Measurements from ENCODE around the gene AFM. TPM values are rescaled to one million over a fixed set of nuclear protein-coding genes. Genes with fewer than 3 reads are reported as not detected.

The AFM gene
- total RNA-seq, 1 experiment from 2014 or later: not detected

DNA sequence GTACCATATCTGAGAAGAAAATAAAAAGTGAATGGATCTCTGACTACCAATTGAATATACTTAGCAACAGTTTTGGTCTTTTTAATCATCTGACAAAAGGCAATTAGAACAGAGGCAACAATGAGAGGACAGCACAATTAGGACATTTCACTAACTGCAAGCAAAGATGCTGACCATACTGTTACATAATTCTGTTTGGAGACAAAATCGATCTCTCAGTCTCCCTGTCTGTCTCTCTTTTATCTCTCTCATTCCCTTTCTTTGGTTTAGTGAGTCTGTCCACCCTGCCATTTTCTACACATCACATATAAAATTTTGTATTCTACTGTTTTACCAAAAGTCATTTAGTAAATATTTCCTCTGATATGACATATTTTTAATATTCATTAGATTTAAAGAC lies 2.2 kb upstream of the AFM start:
- Histone ChIP-seq H4K20me1 (ENCODE audit: control insufficient read depth, insufficient read depth, insufficient read length) (no peaks in the 10 kb centered on the region), H2BK5ac (ENCODE audit: insufficient read length, low read length) (no peak overlapping the region), H2BK20ac (ENCODE audit: low read depth, low read length, poor library complexity, severe bottlenecking) (no peak overlapping the region), H3K23me2 (ENCODE audit: insufficient read length, low read depth, low read length, poor library complexity, severe bottlenecking) (no peaks in the 10 kb centered on the region), H3K23ac (ENCODE audit: insufficient read length, low read depth, low read length) (no peak overlapping the region), H3K4me1 (ENCODE audit: insufficient read depth, low read length) (no peaks in the 10 kb centered on the region), H3K27ac (ENCODE audit: insufficient read length, low read depth, low read length) (no peak overlapping the region), H3K56ac (ENCODE audit: insufficient read length, low read depth, low read length) (no peak overlapping the region), H3K14ac (ENCODE audit: insufficient read depth, low read length) (no peak overlapping the region), H2BK15ac (ENCODE audit: low read depth, low read length) (no peak overlapping the region), H3K18ac (ENCODE audit: insufficient read length, low read depth, low read length) (no peak overlapping the region), H2AFZ (ENCODE audit: low read length) (no peak overlapping the region), H3K79me2 (ENCODE audit: insufficient read depth, low read length) (no peaks in the 10 kb centered on the region), H4K91ac (ENCODE audit: insufficient read length, low read depth, low read length) (no peak overlapping the region), H3K79me1 (ENCODE audit: insufficient read depth, low read depth, low read length, poor library complexity, severe bottlenecking) (no peaks in the 10 kb centered on the region), H4K8ac (replicated peaks; ENCODE audit: insufficient read length, low read depth, low read length) (no peak overlapping the region), H3K27me3 (ENCODE audit: insufficient read depth, low read length) (no peaks in the 10 kb centered on the region), H2BK12ac (ENCODE audit: insufficient read length, low read depth, low read length) (no peak overlapping the region), H3T11ph (ENCODE audit: low read length) (no peak overlapping the region), H3K4me2 (ENCODE audit: insufficient read depth, insufficient read length, low read length) (no peak overlapping the region), H2BK120ac (ENCODE audit: low read depth, low read length, poor library complexity, severe bottlenecking) (no peak overlapping the region), H3K4ac (ENCODE audit: low read depth, low read length) (no peak overlapping the region), H3K9me3 (ENCODE audit: control insufficient read depth, low read depth, low read length) (no peaks in the 10 kb centered on the region), H3K9ac (ENCODE audit: extremely low read depth, insufficient read length, low read length) (no peak overlapping the region), H2AK5ac (ENCODE audit: insufficient read length, low read length) (no peak overlapping the region), H4K5ac (ENCODE audit: insufficient read length, low read depth, low read length) (no peak overlapping the region)
- H3K36me3 Mint-ChIP-seq (ENCODE audit: insufficient read depth in 1 of 3, low read depth in 3 of 3): peaks cover 17 to 19% (median 18%) of the 10 kb centered on the region in 3 experiments
- WGBS (ENCODE audit: extremely low coverage, insufficient read length, low lambda C conversion rate): no CpG with 5 or more reads among the region's 1 CpG
- H3K4me1 Mint-ChIP-seq: no peaks in the 10 kb centered on the region
- TF ChIP-seq, protein P1, sequence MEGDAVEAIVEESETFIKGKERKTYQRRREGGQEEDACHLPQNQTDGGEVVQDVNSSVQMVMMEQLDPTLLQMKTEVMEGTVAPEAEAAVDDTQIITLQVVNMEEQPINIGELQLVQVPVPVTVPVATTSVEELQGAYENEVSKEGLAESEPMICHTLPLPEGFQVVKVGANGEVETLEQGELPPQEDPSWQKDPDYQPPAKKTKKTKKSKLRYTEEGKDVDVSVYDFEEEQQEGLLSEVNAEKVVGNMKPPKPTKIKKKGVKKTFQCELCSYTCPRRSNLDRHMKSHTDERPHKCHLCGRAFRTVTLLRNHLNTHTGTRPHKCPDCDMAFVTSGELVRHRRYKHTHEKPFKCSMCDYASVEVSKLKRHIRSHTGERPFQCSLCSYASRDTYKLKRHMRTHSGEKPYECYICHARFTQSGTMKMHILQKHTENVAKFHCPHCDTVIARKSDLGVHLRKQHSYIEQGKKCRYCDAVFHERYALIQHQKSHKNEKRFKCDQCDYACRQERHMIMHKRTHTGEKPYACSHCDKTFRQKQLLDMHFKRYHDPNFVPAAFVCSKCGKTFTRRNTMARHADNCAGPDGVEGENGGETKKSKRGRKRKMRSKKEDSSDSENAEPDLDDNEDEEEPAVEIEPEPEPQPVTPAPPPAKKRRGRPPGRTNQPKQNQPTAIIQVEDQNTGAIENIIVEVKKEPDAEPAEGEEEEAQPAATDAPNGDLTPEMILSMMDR (conservative IDR thresholded peaks at IDR 0.05): no peak
- H3K27ac Mint-ChIP-seq: no peak overlapping the region; a peak in 1 of 7 replicates
- H3K4me3 Mint-ChIP-seq: no peak overlapping the region
- peaks cover 17 to 23% of the 10 kb centered on the region in 2 experiments for H3K9me3 Mint-ChIP-seq
- DNase-seq: no peak
- no peaks in the 10 kb centered on the region; the same call in 1 of the 2 replicates for H3K27me3 Mint-ChIP-seq (ENCODE audit: low read depth)
